Stomach (tissue), 4 donors: Measurements from ENCODE around the gene LARGE1.

Experiments
- EP300 ChIP-seq: sonication (generic); formaldehyde crosslinking; IDR thresholded peaks from one replicate; pipeline ENCODE4 v1.6.1; 2017; ENCODE audit warnings: antibody characterized with exemption
- POLR2A ChIP-seq, 4 donors: fragments of 450-650 bp; IDR thresholded peaks; one replicate each; pipeline ENCODE4 v1.6.1; 2016; ENCODE audit warnings: antibody characterized with exemption in 4 of 4, control low read depth in 2 of 4, mild to moderate bottlenecking in 1 of 4, moderate library complexity in 1 of 4
- POLR2AphosphoS5 ChIP-seq, 3 donors: sonication (generic); formaldehyde crosslinking; IDR thresholded peaks; one replicate each; pipeline ENCODE4 v1.6.1; 2016; ENCODE audit warnings: antibody characterized with exemption in 3 of 3
- TF ChIP-seq, protein P1 (sequence below), 7 experiments: fragments of 450-650 bp in 4 of 7; fragments of 200-600 bp in 3 of 7; sonication (generic) in 3 of 7; IDR thresholded peaks; one replicate each; pipeline ENCODE4 v1.5.1; 2016 to 2019; ENCODE audit warnings: antibody characterized with exemption in 7 of 7, control low read depth in 2 of 7, mild to moderate bottlenecking in 1 of 7

DNA sequence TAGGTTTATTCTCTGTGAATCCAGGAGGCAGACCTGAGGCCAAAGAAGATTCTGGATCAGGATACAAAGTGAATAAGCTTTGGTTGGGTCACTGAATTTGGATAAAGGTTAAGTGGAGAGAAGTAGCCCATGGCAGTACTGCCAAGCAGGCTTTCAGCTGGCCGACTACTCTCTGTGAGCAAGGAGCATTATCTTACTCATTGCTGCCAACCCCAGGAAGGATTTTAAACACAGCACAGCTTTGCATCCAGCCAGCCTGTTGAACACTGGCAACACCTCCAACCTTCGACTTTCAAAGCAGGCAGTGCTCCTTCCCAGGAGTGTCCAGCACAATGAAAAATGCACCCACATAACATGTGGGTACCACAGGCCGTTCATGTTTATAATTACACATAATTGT lies 498.4 kb downstream of the LARGE1 start:
- TF ChIP-seq, protein P1, sequence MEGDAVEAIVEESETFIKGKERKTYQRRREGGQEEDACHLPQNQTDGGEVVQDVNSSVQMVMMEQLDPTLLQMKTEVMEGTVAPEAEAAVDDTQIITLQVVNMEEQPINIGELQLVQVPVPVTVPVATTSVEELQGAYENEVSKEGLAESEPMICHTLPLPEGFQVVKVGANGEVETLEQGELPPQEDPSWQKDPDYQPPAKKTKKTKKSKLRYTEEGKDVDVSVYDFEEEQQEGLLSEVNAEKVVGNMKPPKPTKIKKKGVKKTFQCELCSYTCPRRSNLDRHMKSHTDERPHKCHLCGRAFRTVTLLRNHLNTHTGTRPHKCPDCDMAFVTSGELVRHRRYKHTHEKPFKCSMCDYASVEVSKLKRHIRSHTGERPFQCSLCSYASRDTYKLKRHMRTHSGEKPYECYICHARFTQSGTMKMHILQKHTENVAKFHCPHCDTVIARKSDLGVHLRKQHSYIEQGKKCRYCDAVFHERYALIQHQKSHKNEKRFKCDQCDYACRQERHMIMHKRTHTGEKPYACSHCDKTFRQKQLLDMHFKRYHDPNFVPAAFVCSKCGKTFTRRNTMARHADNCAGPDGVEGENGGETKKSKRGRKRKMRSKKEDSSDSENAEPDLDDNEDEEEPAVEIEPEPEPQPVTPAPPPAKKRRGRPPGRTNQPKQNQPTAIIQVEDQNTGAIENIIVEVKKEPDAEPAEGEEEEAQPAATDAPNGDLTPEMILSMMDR (IDR thresholded peaks at IDR 0.05) = no peak
- TF ChIP-seq POLR2A (IDR thresholded peaks at IDR 0.05) (no peak), POLR2AphosphoS5 (IDR thresholded peaks at IDR 0.05) (no peak), EP300 (no peak)
